IMR-90 (cell line): ENCODE measurements around the gene CADM1. TPM values are rescaled to one million over a fixed set of nuclear protein-coding genes. Genes with fewer than 3 reads are reported as not detected.

Experiments
- ATAC-seq: fragments of 200-7000 bp; cut with Tn5 transposase; 2 replicates; pipeline ENCODE4 v1.9.1; 2020; ENCODE audit warnings: low read depth, mild to moderate bottlenecking, moderate library complexity
- BruUV-seq: library from RNA; stranded (reverse); fragments of 400-500 nt; replicated peaks from 2 replicates; lab custom pipeline; 2021; lab: Mats Ljungman, UMichigan
- CTCF ChIA-PET: fragments of 300-600 bp; formaldehyde crosslinking; extraction: SDS; loops from one replicate; lab custom pipeline; 2021; ENCODE audit warnings: antibody characterized with exemption; lab: Yijun Ruan, JAX
- POLR2A ChIA-PET: fragments of 300-600 bp; sonication (Branson Sonifier 250); formaldehyde crosslinking; loops from one replicate; lab custom pipeline; 2022; ENCODE audit warnings: antibody characterized with exemption; ENCODE audit not compliant: unreplicated experiment; lab: Charles Lee
- DNase-seq: peaks from one replicate; pipeline ENCODE4 v3.0.0; 2013
- H2AFZ ChIP-seq: replicated peaks from 2 replicates; pipeline ENCODE3; 2013; ENCODE audit warnings: low read length, mild to moderate bottlenecking; ENCODE audit not compliant: poor library complexity
- H2AK5ac ChIP-seq: 2 replicates; pipeline ENCODE4 v1.6.1; 2013; ENCODE audit warnings: low read depth, low read length, inconsistent platforms
- H2AK9ac ChIP-seq: replicated peaks from 2 replicates; pipeline ENCODE3; 2013; ENCODE audit warnings: mild to moderate bottlenecking, low read depth, low read length, moderate library complexity; ENCODE audit not compliant: poor library complexity
- H2BK120ac ChIP-seq: 2 replicates; pipeline ENCODE4 v1.6.1; 2013; ENCODE audit warnings: low read depth, low read length, inconsistent platforms
- H2BK15ac ChIP-seq: 3 replicates; pipeline ENCODE4 v1.6.1; 2013; ENCODE audit warnings: low read depth, low read length, inconsistent platforms
- H2BK20ac ChIP-seq: 2 replicates; pipeline ENCODE4 v1.6.1; 2013; ENCODE audit warnings: low read depth, mild to moderate bottlenecking, inconsistent platforms, low read length, moderate library complexity
- H2BK5ac ChIP-seq: 2 replicates; pipeline ENCODE4 v1.6.1; 2013; ENCODE audit warnings: mild to moderate bottlenecking, low read depth, low read length, inconsistent platforms; ENCODE audit not compliant: poor library complexity, severe bottlenecking
- H3K14ac ChIP-seq: replicated peaks from 2 replicates; pipeline ENCODE4 v1.6.1; 2013; ENCODE audit warnings: low read depth, low read length, inconsistent platforms
- H3K18ac ChIP-seq: 2 replicates; pipeline ENCODE4 v1.6.1; 2013; ENCODE audit warnings: low read depth, low read length, control low read depth
- H3K23ac ChIP-seq: 2 replicates; pipeline ENCODE4 v1.6.1; 2013; ENCODE audit warnings: low read depth, low read length, inconsistent platforms
- H3K27ac ChIP-seq: 2 replicates; pipeline ENCODE4 v1.5.1; 2013; ENCODE audit warnings: mild to moderate bottlenecking, control low read depth, low read length; ENCODE audit not compliant: insufficient read depth
- H3K27me3 ChIP-seq: 2 replicates; pipeline ENCODE4 v1.6.1; 2013; ENCODE audit warnings: low read length; ENCODE audit not compliant: control insufficient read depth, insufficient read depth
- H3K36me3 ChIP-seq: 2 replicates; pipeline ENCODE4 v1.6.1; 2013; ENCODE audit warnings: low read length, mixed read lengths; ENCODE audit not compliant: control insufficient read depth, insufficient read depth
- H3K4ac ChIP-seq: 2 replicates; pipeline ENCODE4 v1.6.1; 2013; ENCODE audit warnings: low read depth, low read length, inconsistent platforms
- H3K4me1 ChIP-seq: 2 replicates; pipeline ENCODE4 v1.6.1; 2013; ENCODE audit warnings: low read length, mixed read lengths; ENCODE audit not compliant: control insufficient read depth, insufficient read depth
- H3K4me2 ChIP-seq: 2 replicates; pipeline ENCODE4 v1.6.1; 2013; ENCODE audit warnings: low read depth, mild to moderate bottlenecking, control low read depth, low read length, moderate library complexity
- H3K4me3 ChIP-seq: 2 replicates; pipeline ENCODE4 v1.5.1; 2013; ENCODE audit warnings: low read depth, mild to moderate bottlenecking, control low read depth, low read length, moderate library complexity; ENCODE audit not compliant: insufficient read depth
- H3K56ac ChIP-seq: 2 replicates; pipeline ENCODE4 v1.6.1; 2013; ENCODE audit warnings: low read length, inconsistent platforms; ENCODE audit not compliant: insufficient read depth; ENCODE audit errors: extremely low read depth
- H3K79me1 ChIP-seq, 2 experiments: 2 replicates each; pipeline ENCODE4 v1.6.1; 2013; ENCODE audit warnings: low read length in 2 of 2, inconsistent platforms in 1 of 2, low read depth in 1 of 2
- H3K9ac ChIP-seq: 2 replicates; pipeline ENCODE4 v1.6.1; 2013; ENCODE audit warnings: low read depth, low read length, control low read depth
- H3K9me1 ChIP-seq: 2 replicates; pipeline ENCODE4 v1.6.1; 2013; ENCODE audit warnings: low read length, inconsistent platforms; ENCODE audit not compliant: insufficient read depth
- H3K9me3 ChIP-seq: 2 replicates; pipeline ENCODE4 v1.6.1; 2013; ENCODE audit warnings: low read length; ENCODE audit not compliant: control insufficient read depth, insufficient read depth
- H4K20me1 ChIP-seq: 2 replicates; pipeline ENCODE4 v1.6.1; 2013; ENCODE audit warnings: low read length, inconsistent platforms; ENCODE audit not compliant: insufficient read depth
- H4K5ac ChIP-seq: 2 replicates; pipeline ENCODE4 v1.6.1; 2013; ENCODE audit warnings: mild to moderate bottlenecking, low read depth, low read length, control low read depth
- H4K8ac ChIP-seq, 2 experiments: 2 replicates each; pipeline ENCODE4 v1.6.1; 2013; ENCODE audit warnings: low read depth in 2 of 2, low read length in 2 of 2, control low read depth in 1 of 2, inconsistent platforms in 1 of 2
- H4K91ac ChIP-seq: 2 replicates; pipeline ENCODE4 v1.6.1; 2013; ENCODE audit warnings: low read depth, low read length, inconsistent platforms; ENCODE audit not compliant: insufficient read depth
- BHLHE40 ChIP-seq: fragments of 150-350 bp; IDR thresholded peaks from 2 replicates; pipeline ENCODE4 v1.6.1; 2016; ENCODE audit warnings: mild to moderate bottlenecking, low read depth, low read length
- CEBPB ChIP-seq: IDR thresholded peaks from 2 replicates; pipeline ENCODE4 v1.6.1; 2012; ENCODE audit warnings: low read depth, low read length, improper control_type of control experiment
- CHD1 ChIP-seq: IDR thresholded peaks from 2 replicates; pipeline ENCODE4 v1.6.1; 2012; ENCODE audit warnings: low read depth, low read length, improper control_type of control experiment
- CTCF ChIP-seq: conservative IDR thresholded peaks from 2 replicates; pipeline ENCODE4 v1.5.1; 2012; ENCODE audit warnings: mild to moderate bottlenecking, low read depth, low read length, improper control_type of control experiment
- ELK1 ChIP-seq: fragments of 150-350 bp; IDR thresholded peaks from 2 replicates; pipeline ENCODE4 v1.6.1; 2016; ENCODE audit warnings: low read depth, mild to moderate bottlenecking, low read length, moderate library complexity, borderline replicate concordance
- FOS ChIP-seq: fragments of 150-350 bp; IDR thresholded peaks from 2 replicates; pipeline ENCODE4 v1.6.1; 2016; ENCODE audit warnings: low read depth, low read length
- MAFK ChIP-seq: IDR thresholded peaks from 2 replicates; pipeline ENCODE4 v1.6.1; 2012; ENCODE audit warnings: low read depth, low read length, improper control_type of control experiment
- MAZ ChIP-seq: IDR thresholded peaks from 2 replicates; pipeline ENCODE4 v1.6.1; 2012; ENCODE audit warnings: low read depth, mild to moderate bottlenecking, low read length, improper control_type of control experiment, moderate library complexity, borderline replicate concordance
- MXI1 ChIP-seq: IDR thresholded peaks from 2 replicates; pipeline ENCODE4 v1.6.1; 2012; ENCODE audit warnings: low read depth, mild to moderate bottlenecking, low read length, moderate library complexity, borderline replicate concordance
- NFE2L2 ChIP-seq: fragments of 150-350 bp; IDR thresholded peaks from 2 replicates; pipeline ENCODE4 v1.6.1; 2016; ENCODE audit warnings: low read depth, mild to moderate bottlenecking, low read length
- RAD21 ChIP-seq: IDR thresholded peaks from 2 replicates; pipeline ENCODE4 v1.6.1; 2012; ENCODE audit warnings: low read length, improper control_type of control experiment
- RCOR1 ChIP-seq: IDR thresholded peaks from 2 replicates; pipeline ENCODE4 v1.6.1; 2012; ENCODE audit warnings: mild to moderate bottlenecking, low read length, improper control_type of control experiment; ENCODE audit not compliant: insufficient replicate concordance
- RFX5 ChIP-seq: IDR thresholded peaks from 2 replicates; pipeline ENCODE4 v1.8.0; 2012; ENCODE audit warnings: low read depth, mild to moderate bottlenecking, low read length, moderate library complexity
- SMC3 ChIP-seq: fragments of 150-350 bp; IDR thresholded peaks from 2 replicates; pipeline ENCODE4 v1.6.1; 2016; ENCODE audit warnings: low read depth, mild to moderate bottlenecking, antibody characterized with exemption, low read length, moderate library complexity
- USF2 ChIP-seq: fragments of 150-350 bp; IDR thresholded peaks from 2 replicates; pipeline ENCODE4 v1.6.1; 2017; ENCODE audit warnings: mild to moderate bottlenecking, antibody characterized with exemption, low read length, low read depth
- WGBS, 2 experiments: methylation state at CpG; one replicate each; pipeline versions ENCODE4 v1.1.5 to v1.1.7; 2013; ENCODE audit warnings: missing lambda C conversion rate in 2 of 2; ENCODE audit not compliant: insufficient read length in 1 of 2; ENCODE audit errors: extremely low coverage in 2 of 2; 5-methylcytosine and 5-hydroxymethylcytosine counted together
- dilution Hi-C: fragments of 300-500 bp; cut with HindIII; formaldehyde crosslinking; loops from one replicate; pipeline ENCODE4 v1.14.3; 2018; ENCODE audit warnings: low sequenced_read_pairs; ENCODE audit not compliant: unreplicated experiment
- in situ Hi-C: fragments of 300-500 bp; cut with MboI; formaldehyde crosslinking; loops from 3 replicates; pipeline ENCODE4 v1.14.3; 2019; ENCODE audit warnings: low sequenced_read_pairs, inconsistent platforms, mixed read lengths
- intact Hi-C: fragments of 100-400 bp; cut with micrococcal nuclease; formaldehyde crosslinking; loops from 2 replicates; pipeline ENCODE4 v1.10.0; 2022
- polyA plus RNA-seq, 3 experiments: library from polyadenylated mRNA; depleted of rRNA; stranded (reverse); fragments of >200 nt; gene quantifications; 2 replicates each; pipeline ENCODE4 v1.2.3, GENCODE V29; 2012; ENCODE audit warnings: low replicate concordance in 1 of 3
- total RNA-seq: library from RNA; depleted of rRNA; stranded (reverse); fragments of >200 nt; gene quantifications from 2 replicates; pipeline ENCODE4 v1.2.3, GENCODE V29; 2012

CADM1 gene
- total and polyA plus RNA-seq, 2 of the 4 experiments (the other 2 are of a cell fraction) = 28.8 to 77.1 TPM

- H2AFZ ChIP-seq = no peak overlapping the region
- H4K91ac ChIP-seq = no peak overlapping the region
- H2BK5ac ChIP-seq = no peak overlapping the region
- intact Hi-C loops (no loop called here), in situ Hi-C loops (no loop called here), dilution Hi-C loops (no loop called here)
- H3K4ac ChIP-seq = no peak overlapping the region
- H2AK9ac ChIP-seq = no peak overlapping the region
- no peak overlapping the region for H3K4me3 ChIP-seq
- H2AK5ac ChIP-seq = no peak overlapping the region
- H4K8ac ChIP-seq = no peak overlapping the region
- H3K9me3 ChIP-seq = no peaks in the 10 kb centered on the region
- ATAC-seq = no peak
- no CpG with 5 or more reads among the region's 3 CpGs for WGBS, 2 experiments
- no peak overlapping the region for H3K9ac ChIP-seq
- BruUV-seq = no TSS peak
- no peaks in the 10 kb centered on the region for H3K27me3 ChIP-seq
- H2BK15ac ChIP-seq = no peak overlapping the region
- no peaks in the 10 kb centered on the region for H3K36me3 ChIP-seq
- CTCF ChIA-PET = interaction anchor here (0.9 kb wide), 1 partner anchor 696 kb away, joined by 3 read pairs; no protein-coding TSS in a partner anchor
- no peaks in the 10 kb centered on the region for H3K9me1 ChIP-seq
- H3K4me2 ChIP-seq = no peak overlapping the region
- H3K14ac ChIP-seq = no peak overlapping the region
- H3K23ac ChIP-seq = no peak overlapping the region
- no peak overlapping the region for H4K5ac ChIP-seq
- no peaks in the 10 kb centered on the region for H3K4me1 ChIP-seq
- TF ChIP-seq MAZ (no peak), SMC3 (no peak), NFE2L2 (no peak), CEBPB (no peak), CHD1 (no peak), FOS (no peak), RFX5 (no peak), RAD21 (no peak), RCOR1 (no peak), USF2 (no peak), BHLHE40 (no peak), ELK1 (no peak), MXI1 (no peak), CTCF (no peak), MAFK (no peak)
- POLR2A ChIA-PET = no interaction called here
- no peak overlapping the region for H2BK120ac ChIP-seq
- no peak overlapping the region for H2BK20ac ChIP-seq
- no peak overlapping the region for H3K56ac ChIP-seq
- no peaks in the 10 kb centered on the region; a peak in 2 of 4 replicates for H3K79me1 ChIP-seq
- H4K20me1 ChIP-seq = no peaks in the 10 kb centered on the region
- no peak overlapping the region for H3K18ac ChIP-seq
- no peak for DNase-seq
- H3K27ac ChIP-seq = no peak overlapping the region
These were observed 33.3 kb downstream of the CADM1 start for GRCh38 chr11:115470928-115471327.
